Esophagus (tissue), 2 donors: ENCODE data around the gene RNF126. TPM values are rescaled to one million over a fixed set of nuclear protein-coding genes. Genes with fewer than 3 reads are reported as not detected.
A peak's percentile ranks its signal among the peaks of the same experiment; 100 is the strongest.
"Not testable (repeated sequence)": the region's sequence is repeated elsewhere in the genome, so short reads cannot be mapped to it uniquely, and the experiment has no call there.

Experiments
- H3K27ac ChIP-seq, 2 donors: one replicate each; pipeline ENCODE4 v1.5.1; 2013; ENCODE audit warnings: low read depth in 2 of 2, mild to moderate bottlenecking in 2 of 2, inconsistent platforms in 1 of 2, low read length in 1 of 2, moderate library complexity in 1 of 2
- H3K27me3 ChIP-seq, 2 donors: one replicate each; pipeline ENCODE4 v1.6.1; 2013; ENCODE audit warnings: low read length in 2 of 2, control low read depth in 1 of 2, mild to moderate bottlenecking in 1 of 2; ENCODE audit not compliant: insufficient read depth in 2 of 2, control insufficient read depth in 1 of 2
- H3K36me3 ChIP-seq, 2 donors: one replicate each; pipeline ENCODE4 v1.6.1; 2013; ENCODE audit warnings: low read length in 1 of 2; ENCODE audit not compliant: control insufficient read depth in 2 of 2, insufficient read depth in 2 of 2
- H3K4me1 ChIP-seq, 2 donors: one replicate each; pipeline ENCODE4 v1.6.1; 2013; ENCODE audit warnings: low read length in 1 of 2; ENCODE audit not compliant: control insufficient read depth in 2 of 2, insufficient read depth in 2 of 2
- H3K4me3 ChIP-seq, 2 donors: one replicate each; pipeline ENCODE4 v1.5.1; 2013; ENCODE audit warnings: low read length in 2 of 2, mild to moderate bottlenecking in 2 of 2, low read depth in 1 of 2, moderate library complexity in 1 of 2
- H3K9me3 ChIP-seq, 2 donors: one replicate each; pipeline ENCODE4 v1.6.1; 2013; ENCODE audit warnings: mild to moderate bottlenecking in 2 of 2, low read depth in 1 of 2, low read length in 1 of 2, moderate library complexity in 1 of 2; ENCODE audit not compliant: control insufficient read depth in 2 of 2, insufficient read depth in 1 of 2
- WGBS, 2 donors: extraction: QIAGEN DNeasy Blood & Tissue Kit; methylation state at CpG; one replicate each; pipeline ENCODE4 v1.1.7; 2013; 5-methylcytosine and 5-hydroxymethylcytosine counted together
- polyA plus RNA-seq, 2 donors: library from polyadenylated mRNA; stranded (reverse); fragments of 200-250 nt; gene quantifications; one replicate each; pipeline ENCODE4 v1.2.3, GENCODE V29; 2013
- donor health status: healthy with polysubstance abuse.
- donor health status: Bipolar disorder and iron deficiency.

The RNF126 gene
- polyA plus RNA-seq, 2 donors, result 38.4 to 61.5 TPM

DNA sequence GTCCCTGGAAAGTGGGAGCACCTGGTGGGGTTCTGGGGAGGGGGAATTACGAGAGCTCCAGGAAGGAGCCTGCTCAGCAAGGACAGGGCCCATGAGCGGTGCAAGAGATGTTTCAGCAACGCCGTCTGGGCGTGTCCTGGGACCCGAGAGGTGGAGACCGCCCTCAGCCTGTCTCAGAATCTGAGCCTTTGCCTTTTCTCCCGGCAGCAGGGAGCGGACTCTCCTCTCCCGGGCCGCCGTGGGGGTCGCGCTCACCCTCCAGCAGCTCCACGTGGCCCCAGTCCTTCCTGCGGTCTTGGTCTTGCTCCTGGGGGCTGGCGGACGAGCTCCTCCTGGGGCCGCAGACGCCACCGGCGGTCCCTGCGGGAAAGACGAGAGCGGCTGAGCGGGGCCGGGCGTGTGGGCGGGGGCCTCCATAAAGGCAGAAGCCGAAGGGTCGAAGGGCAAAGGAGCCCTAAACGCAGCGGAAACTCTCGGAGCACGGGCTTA, 30.4 kb downstream of the RNF126 start:
- Histone ChIP-seq H3K27ac (peak overlapping the region in 1 of 2 donors; percentile 53), H3K4me1 (peaks cover 3 to 12% of the 10 kb centered on the region in 2 donors)
- 1 to 6% methylated on average over 33 to 35 of the region's 35 CpGs for WGBS, 2 donors

DNA sequence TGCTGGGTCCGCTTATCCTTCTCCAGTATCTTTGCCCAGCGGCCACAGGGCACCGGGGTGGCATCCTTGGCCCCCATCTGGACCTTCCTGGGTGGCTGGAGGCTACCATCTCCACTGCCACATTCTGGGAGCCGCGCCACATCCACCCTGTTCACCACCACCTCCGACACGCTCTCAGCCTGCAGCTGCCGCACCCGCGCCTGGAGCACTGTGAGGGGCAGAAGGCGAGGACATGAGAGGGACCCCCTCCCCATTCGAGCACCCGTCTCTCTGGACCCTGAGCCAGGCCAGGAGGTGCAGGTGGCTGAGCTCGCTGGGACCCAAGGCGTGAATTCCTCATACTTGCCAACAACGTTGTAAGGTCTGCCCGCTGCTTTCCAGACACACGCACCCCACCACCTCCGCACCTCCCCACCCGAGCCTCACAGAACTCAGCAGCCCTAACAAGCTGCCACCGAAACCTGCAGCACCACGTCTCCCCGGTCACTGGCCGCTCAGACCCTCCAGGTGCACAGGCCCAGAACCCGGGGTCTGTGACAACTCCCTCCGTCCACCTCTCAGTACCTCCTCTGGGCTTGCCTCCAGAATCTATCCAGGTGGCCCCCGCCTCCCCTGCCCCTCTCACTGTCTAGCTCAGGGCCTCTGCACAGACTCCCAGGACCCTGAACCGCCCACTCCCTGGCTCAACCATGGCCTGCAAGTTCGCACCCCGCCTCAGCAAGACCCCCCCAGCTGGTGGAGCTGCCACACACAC, 32.9 kb downstream of the RNF126 start:
- Histone ChIP-seq H3K4me1 (peaks cover 3 to 12% of the 10 kb centered on the region in 2 donors), H3K36me3 (peaks cover 0 to 23% of the 10 kb centered on the region in 2 donors), H3K27me3 (no peaks in the 10 kb centered on the region), H3K4me3 (no peak overlapping the region), H3K27ac (no peak overlapping the region), H3K9me3 (no peaks in the 10 kb centered on the region)
- whole genome bisulfite sequencing, 2 donors, result 92 to 93% methylated on average over 30 of the region's 30 CpGs

More for the DNA sequence above, 30.4 kb downstream of the RNF126 start:
- Histone ChIP-seq H3K4me3 (peak overlapping the region; percentile 75 to 82), H3K27me3 (no peaks in the 10 kb centered on the region), H3K9me3 (no peaks in the 10 kb centered on the region), H3K36me3 (peaks cover 0 to 21% of the 10 kb centered on the region in 2 donors)

DNA sequence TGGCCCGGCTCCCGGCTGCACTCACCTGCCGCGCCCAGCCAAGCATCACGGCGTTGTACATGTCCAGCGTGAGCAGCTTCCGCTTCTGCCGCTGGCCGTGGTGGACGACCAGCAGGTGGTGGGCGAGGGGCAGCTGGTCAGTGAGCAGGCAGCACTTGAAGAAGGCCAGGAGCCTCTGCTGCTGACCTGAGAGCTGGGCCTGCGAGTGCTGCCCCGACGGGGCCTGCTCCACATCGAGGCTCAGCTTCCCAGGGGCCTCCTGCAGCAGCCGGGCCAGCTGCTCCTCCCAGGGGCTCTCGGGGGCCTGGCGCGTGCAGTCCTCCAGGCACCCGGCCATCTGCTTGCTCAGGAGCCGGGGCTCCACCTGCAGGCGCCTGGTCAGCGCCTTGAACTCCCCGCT, 33.5 kb downstream of the RNF126 start:
- H3K27me3 ChIP-seq, H3K27ac ChIP-seq, H3K9me3 ChIP-seq, H3K4me3 ChIP-seq: not testable (repeated sequence)
- WGBS, 2 donors, result 77 to 80% methylated on average over 25 of the region's 25 CpGs
- Histone ChIP-seq H3K4me1 (peaks cover 3 to 12% of the 10 kb centered on the region in 2 donors), H3K36me3 (peaks cover 0 to 29% of the 10 kb centered on the region in 2 donors)

DNA sequence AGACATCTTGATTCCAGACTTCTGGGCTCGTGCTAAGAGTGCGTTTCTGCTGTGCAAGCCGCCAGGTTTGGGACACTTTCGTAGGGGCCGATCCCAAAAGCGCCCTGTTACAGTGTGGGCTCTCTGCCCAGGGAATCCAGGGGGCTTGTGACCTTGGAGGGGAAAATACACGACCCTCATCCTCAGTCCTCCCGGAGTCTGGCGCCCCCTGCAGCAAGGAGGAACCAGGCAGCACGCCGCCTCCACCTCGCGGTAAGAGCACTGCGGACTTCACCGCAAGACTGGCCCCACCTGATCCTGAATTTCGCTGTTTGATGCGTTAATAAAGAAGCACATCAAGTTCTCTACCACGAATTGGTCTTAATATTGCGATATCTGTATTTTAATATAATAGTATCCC, 34.8 kb downstream of the RNF126 start:
- no peak overlapping the region for H3K4me3 ChIP-seq
- peaks cover 3 to 7% of the 10 kb centered on the region in 2 donors for H3K4me1 ChIP-seq
- no peak overlapping the region for H3K27ac ChIP-seq
- peaks cover 0 to 39% of the 10 kb centered on the region in 2 donors for H3K36me3 ChIP-seq
- 89 to 90% methylated on average over 19 of the region's 19 CpGs for WGBS, 2 donors
- H3K9me3 ChIP-seq, result no peaks in the 10 kb centered on the region
- H3K27me3 ChIP-seq, result no peaks in the 10 kb centered on the region

DNA sequence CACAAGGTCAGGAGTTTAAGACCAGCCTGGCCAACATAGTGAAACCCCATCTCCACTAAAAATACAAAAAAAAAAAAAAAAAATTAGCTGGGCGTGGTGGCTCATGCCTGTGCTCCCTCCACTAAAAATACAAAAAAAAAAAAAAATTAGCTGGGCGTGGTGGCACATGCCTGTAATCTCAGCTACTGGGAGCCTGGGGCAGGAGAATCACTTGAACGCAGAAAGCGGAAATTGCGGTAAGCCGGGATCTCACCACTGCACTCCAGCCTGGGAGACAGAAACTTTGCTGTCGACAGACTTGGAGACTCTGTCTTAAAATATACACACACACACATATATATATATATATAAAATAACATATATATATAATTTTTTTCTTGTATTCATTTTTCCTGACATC, 36.4 kb downstream of the RNF126 start:
- H3K36me3 ChIP-seq, result peaks cover 0 to 53% of the 10 kb centered on the region in 2 donors

DNA sequence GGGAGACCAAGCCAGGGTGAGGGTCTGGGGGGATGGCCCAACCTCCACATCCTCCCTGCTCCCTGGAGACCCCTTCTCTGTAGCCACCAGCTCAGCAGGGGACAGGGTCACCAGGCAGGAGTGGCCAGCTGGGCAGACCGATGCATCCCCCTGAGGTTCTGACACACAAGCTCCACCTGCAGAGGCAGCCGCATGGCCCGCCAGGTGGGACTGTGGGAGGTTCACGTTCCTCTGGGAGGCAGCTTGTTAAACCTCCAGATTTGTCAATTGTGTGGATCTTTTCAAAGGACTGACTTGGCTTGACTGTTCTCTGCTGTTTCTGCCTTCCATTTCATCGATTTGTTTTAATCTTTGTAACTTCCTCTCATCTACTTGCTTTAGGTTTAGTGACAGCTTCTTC, 37.8 kb downstream of the RNF126 start:
- Histone ChIP-seq H3K4me3 (no peak overlapping the region), H3K36me3 (peaks cover 0 to 63% of the 10 kb centered on the region in 2 donors), H3K27ac (no peak overlapping the region), H3K4me1 (no peaks in the 10 kb centered on the region), H3K27me3 (no peaks in the 10 kb centered on the region), H3K9me3 (no peaks in the 10 kb centered on the region)
- WGBS, 2 donors, result 88 to 92% methylated on average over 5 of the region's 5 CpGs

More for the DNA sequence above, 36.4 kb downstream of the RNF126 start:
- not testable (repeated sequence) for H3K27ac ChIP-seq, H3K27me3 ChIP-seq, H3K9me3 ChIP-seq, H3K4me3 ChIP-seq, H3K4me1 ChIP-seq
- WGBS, 2 donors, result 49 to 77% methylated on average over 7 of the region's 7 CpGs

DNA sequence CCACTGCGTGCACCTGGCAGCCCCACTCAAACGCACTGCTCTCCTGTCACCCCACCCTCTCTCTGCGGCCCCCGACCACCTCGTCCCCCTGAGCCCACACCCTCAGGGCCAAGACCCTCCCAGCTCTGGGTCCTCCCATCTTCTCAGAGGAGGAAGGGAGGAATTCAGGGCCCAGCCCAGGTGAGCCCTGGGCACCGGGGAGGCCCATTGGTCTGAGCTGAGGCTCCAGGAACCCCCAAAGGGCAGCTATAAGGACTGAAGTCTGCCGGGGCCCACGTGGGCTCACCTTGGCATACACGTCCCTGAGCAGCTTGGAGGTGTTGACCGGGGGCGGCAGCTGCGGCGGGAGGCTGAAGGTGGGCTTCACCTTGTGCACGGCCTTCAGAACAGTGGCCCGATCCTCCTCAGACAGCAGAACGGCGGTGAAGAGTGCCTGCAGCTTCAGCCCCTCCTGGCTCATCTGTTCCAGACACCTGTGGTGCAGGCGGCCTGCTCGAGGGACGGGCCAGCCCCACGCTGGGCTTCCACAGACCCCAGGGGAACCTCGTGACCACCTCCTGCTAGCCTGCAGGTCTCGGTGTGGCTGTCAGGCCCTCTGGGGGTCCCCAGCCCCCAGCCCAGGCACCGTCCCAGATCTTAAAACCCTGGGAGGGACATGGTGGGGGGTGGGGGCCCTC, 38.4 kb downstream of the RNF126 start:
- Histone ChIP-seq H3K36me3 (peaks cover 0 to 62% of the 10 kb centered on the region in 2 donors), H3K4me1 (no peaks in the 10 kb centered on the region), H3K27ac (no peak overlapping the region), H3K27me3 (no peaks in the 10 kb centered on the region), H3K4me3 (no peak overlapping the region), H3K9me3 (no peaks in the 10 kb centered on the region)
- 94 to 96% methylated on average over 22 to 24 of the region's 24 CpGs for WGBS, 2 donors

DNA sequence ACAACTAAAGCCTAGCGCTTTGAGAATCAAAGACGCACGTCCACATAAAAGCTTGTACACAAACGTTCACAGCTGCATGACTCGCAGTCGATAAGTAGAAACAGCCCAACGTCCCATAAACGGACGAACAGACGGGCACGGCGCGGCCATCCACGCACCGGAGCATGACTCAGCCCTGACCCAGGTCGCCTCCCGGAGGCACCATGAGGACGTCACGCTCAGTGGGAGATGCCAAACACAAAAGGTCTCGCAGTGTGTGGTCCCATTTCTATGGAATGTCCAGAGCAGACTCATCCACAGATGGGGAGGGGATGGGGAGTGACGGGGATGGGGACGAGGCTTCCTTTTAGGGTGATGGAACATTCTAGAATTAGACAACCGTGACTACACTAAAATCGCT, 39.0 kb downstream of the RNF126 start:
- Histone ChIP-seq H3K27ac (no peak overlapping the region), H3K4me1 (no peaks in the 10 kb centered on the region), H3K9me3 (no peaks in the 10 kb centered on the region), H3K27me3 (no peaks in the 10 kb centered on the region), H3K36me3 (peaks cover 0 to 63% of the 10 kb centered on the region in 2 donors), H3K4me3 (no peak overlapping the region)
- WGBS, 2 donors, result 75 to 83% methylated on average over 24 of the region's 24 CpGs

DNA sequence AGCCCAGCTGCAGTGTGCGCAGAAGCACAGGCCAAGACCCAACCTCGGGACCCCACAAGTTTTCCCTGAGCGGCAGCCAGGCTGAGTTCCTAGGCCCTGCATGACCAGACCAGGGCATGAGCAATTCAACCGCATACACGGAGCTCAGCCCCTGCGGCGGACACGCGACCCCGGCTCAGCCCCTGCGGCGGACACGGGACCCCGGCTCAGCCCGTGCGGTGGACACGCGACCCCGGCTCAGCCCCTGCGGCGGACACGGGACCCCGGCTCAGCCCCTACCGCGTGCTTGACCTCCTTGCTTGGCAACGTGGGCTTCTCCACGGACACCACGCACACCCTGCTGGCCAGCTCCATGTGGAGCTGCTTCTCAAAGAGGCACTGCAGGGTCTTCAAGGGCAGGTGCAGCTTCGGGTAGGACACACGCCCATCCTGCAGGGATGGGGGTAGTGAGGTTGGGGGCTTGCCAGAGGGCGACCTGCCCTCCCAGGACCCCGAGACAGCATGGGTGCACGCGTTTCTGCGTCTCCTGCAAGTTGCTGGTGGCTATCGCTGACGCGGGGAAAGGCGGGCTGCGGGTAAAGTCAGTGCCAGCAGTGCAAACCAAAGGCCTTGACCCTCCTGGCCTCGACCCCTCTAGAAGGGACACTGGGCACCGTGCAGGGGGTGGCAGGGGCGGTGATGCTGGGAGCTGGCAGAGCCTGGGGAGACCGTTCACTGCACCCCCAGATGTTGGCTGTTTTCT, 39.7 kb downstream of the RNF126 start:
- no peak overlapping the region for H3K27ac ChIP-seq
- peaks cover 0 to 67% of the 10 kb centered on the region in 2 donors for H3K36me3 ChIP-seq
- no peaks in the 10 kb centered on the region for H3K9me3 ChIP-seq
- no peak overlapping the region for H3K4me3 ChIP-seq
- no peaks in the 10 kb centered on the region for H3K4me1 ChIP-seq
- no peaks in the 10 kb centered on the region for H3K27me3 ChIP-seq
- WGBS, 2 donors, result 92 to 95% methylated on average over 44 of the region's 44 CpGs
